IMR-90 (cell line): ENCODE data around the gene GMEB2. TPM values are rescaled to one million over a fixed set of nuclear protein-coding genes. Genes with fewer than 3 reads are reported as not detected.
A peak's percentile ranks its signal among the peaks of the same experiment; 100 is the strongest.

Experiments used
- ATAC-seq: fragments of 200-7000 bp; cut with Tn5 transposase; 2 replicates; pipeline ENCODE4 v1.9.1; 2020; ENCODE audit warnings: low read depth, mild to moderate bottlenecking, moderate library complexity
- BruUV-seq: library from RNA; stranded (reverse); fragments of 400-500 nt; replicated peaks from 2 replicates; lab custom pipeline; 2021; lab: Mats Ljungman, UMichigan
- CTCF ChIA-PET: fragments of 300-600 bp; formaldehyde crosslinking; extraction: SDS; loops from one replicate; lab custom pipeline; 2021; ENCODE audit warnings: antibody characterized with exemption; lab: Yijun Ruan, JAX
- POLR2A ChIA-PET: fragments of 300-600 bp; sonication (Branson Sonifier 250); formaldehyde crosslinking; loops from one replicate; lab custom pipeline; 2022; ENCODE audit warnings: antibody characterized with exemption; ENCODE audit not compliant: unreplicated experiment; lab: Charles Lee
- DNase-seq: peaks from one replicate; pipeline ENCODE4 v3.0.0; 2013
- H2AFZ ChIP-seq: replicated peaks from 2 replicates; pipeline ENCODE3; 2013; ENCODE audit warnings: low read length, mild to moderate bottlenecking; ENCODE audit not compliant: poor library complexity
- H2AK5ac ChIP-seq: 2 replicates; pipeline ENCODE4 v1.6.1; 2013; ENCODE audit warnings: low read depth, low read length, inconsistent platforms
- H2AK9ac ChIP-seq: replicated peaks from 2 replicates; pipeline ENCODE3; 2013; ENCODE audit warnings: mild to moderate bottlenecking, low read depth, low read length, moderate library complexity; ENCODE audit not compliant: poor library complexity
- H2BK120ac ChIP-seq: 2 replicates; pipeline ENCODE4 v1.6.1; 2013; ENCODE audit warnings: low read depth, low read length, inconsistent platforms
- H2BK15ac ChIP-seq: 3 replicates; pipeline ENCODE4 v1.6.1; 2013; ENCODE audit warnings: low read depth, low read length, inconsistent platforms
- H2BK20ac ChIP-seq: 2 replicates; pipeline ENCODE4 v1.6.1; 2013; ENCODE audit warnings: low read depth, mild to moderate bottlenecking, inconsistent platforms, low read length, moderate library complexity
- H2BK5ac ChIP-seq: 2 replicates; pipeline ENCODE4 v1.6.1; 2013; ENCODE audit warnings: mild to moderate bottlenecking, low read depth, low read length, inconsistent platforms; ENCODE audit not compliant: poor library complexity, severe bottlenecking
- H3K14ac ChIP-seq: replicated peaks from 2 replicates; pipeline ENCODE4 v1.6.1; 2013; ENCODE audit warnings: low read depth, low read length, inconsistent platforms
- H3K18ac ChIP-seq: 2 replicates; pipeline ENCODE4 v1.6.1; 2013; ENCODE audit warnings: low read depth, low read length, control low read depth
- H3K23ac ChIP-seq: 2 replicates; pipeline ENCODE4 v1.6.1; 2013; ENCODE audit warnings: low read depth, low read length, inconsistent platforms
- H3K27ac ChIP-seq: 2 replicates; pipeline ENCODE4 v1.5.1; 2013; ENCODE audit warnings: mild to moderate bottlenecking, control low read depth, low read length; ENCODE audit not compliant: insufficient read depth
- H3K27me3 ChIP-seq: 2 replicates; pipeline ENCODE4 v1.6.1; 2013; ENCODE audit warnings: low read length; ENCODE audit not compliant: control insufficient read depth, insufficient read depth
- H3K36me3 ChIP-seq: 2 replicates; pipeline ENCODE4 v1.6.1; 2013; ENCODE audit warnings: low read length, mixed read lengths; ENCODE audit not compliant: control insufficient read depth, insufficient read depth
- H3K4ac ChIP-seq: 2 replicates; pipeline ENCODE4 v1.6.1; 2013; ENCODE audit warnings: low read depth, low read length, inconsistent platforms
- H3K4me1 ChIP-seq: 2 replicates; pipeline ENCODE4 v1.6.1; 2013; ENCODE audit warnings: low read length, mixed read lengths; ENCODE audit not compliant: control insufficient read depth, insufficient read depth
- H3K4me2 ChIP-seq: 2 replicates; pipeline ENCODE4 v1.6.1; 2013; ENCODE audit warnings: low read depth, mild to moderate bottlenecking, control low read depth, low read length, moderate library complexity
- H3K4me3 ChIP-seq: 2 replicates; pipeline ENCODE4 v1.5.1; 2013; ENCODE audit warnings: low read depth, mild to moderate bottlenecking, control low read depth, low read length, moderate library complexity; ENCODE audit not compliant: insufficient read depth
- H3K56ac ChIP-seq: 2 replicates; pipeline ENCODE4 v1.6.1; 2013; ENCODE audit warnings: low read length, inconsistent platforms; ENCODE audit not compliant: insufficient read depth; ENCODE audit errors: extremely low read depth
- H3K79me1 ChIP-seq, 2 experiments: 2 replicates each; pipeline ENCODE4 v1.6.1; 2013; ENCODE audit warnings: low read length in 2 of 2, inconsistent platforms in 1 of 2, low read depth in 1 of 2
- H3K9ac ChIP-seq: 2 replicates; pipeline ENCODE4 v1.6.1; 2013; ENCODE audit warnings: low read depth, low read length, control low read depth
- H3K9me1 ChIP-seq: 2 replicates; pipeline ENCODE4 v1.6.1; 2013; ENCODE audit warnings: low read length, inconsistent platforms; ENCODE audit not compliant: insufficient read depth
- H3K9me3 ChIP-seq: 2 replicates; pipeline ENCODE4 v1.6.1; 2013; ENCODE audit warnings: low read length; ENCODE audit not compliant: control insufficient read depth, insufficient read depth
- H4K20me1 ChIP-seq: 2 replicates; pipeline ENCODE4 v1.6.1; 2013; ENCODE audit warnings: low read length, inconsistent platforms; ENCODE audit not compliant: insufficient read depth
- H4K5ac ChIP-seq: 2 replicates; pipeline ENCODE4 v1.6.1; 2013; ENCODE audit warnings: mild to moderate bottlenecking, low read depth, low read length, control low read depth
- H4K8ac ChIP-seq, 2 experiments: 2 replicates each; pipeline ENCODE4 v1.6.1; 2013; ENCODE audit warnings: low read depth in 2 of 2, low read length in 2 of 2, control low read depth in 1 of 2, inconsistent platforms in 1 of 2
- H4K91ac ChIP-seq: 2 replicates; pipeline ENCODE4 v1.6.1; 2013; ENCODE audit warnings: low read depth, low read length, inconsistent platforms; ENCODE audit not compliant: insufficient read depth
- MAFK ChIP-seq: IDR thresholded peaks from 2 replicates; pipeline ENCODE4 v1.6.1; 2012; ENCODE audit warnings: low read depth, low read length, improper control_type of control experiment
- MAZ ChIP-seq: IDR thresholded peaks from 2 replicates; pipeline ENCODE4 v1.6.1; 2012; ENCODE audit warnings: low read depth, mild to moderate bottlenecking, low read length, improper control_type of control experiment, moderate library complexity, borderline replicate concordance
- MXI1 ChIP-seq: IDR thresholded peaks from 2 replicates; pipeline ENCODE4 v1.6.1; 2012; ENCODE audit warnings: low read depth, mild to moderate bottlenecking, low read length, moderate library complexity, borderline replicate concordance
- POLR2A ChIP-seq: IDR thresholded peaks from 2 replicates; pipeline ENCODE4 v1.6.1; 2012; ENCODE audit warnings: mild to moderate bottlenecking, low read depth, low read length
- RAD21 ChIP-seq: IDR thresholded peaks from 2 replicates; pipeline ENCODE4 v1.6.1; 2012; ENCODE audit warnings: low read length, improper control_type of control experiment
- RCOR1 ChIP-seq: IDR thresholded peaks from 2 replicates; pipeline ENCODE4 v1.6.1; 2012; ENCODE audit warnings: mild to moderate bottlenecking, low read length, improper control_type of control experiment; ENCODE audit not compliant: insufficient replicate concordance
- SMC3 ChIP-seq: fragments of 150-350 bp; IDR thresholded peaks from 2 replicates; pipeline ENCODE4 v1.6.1; 2016; ENCODE audit warnings: low read depth, mild to moderate bottlenecking, antibody characterized with exemption, low read length, moderate library complexity
- WGBS, 2 experiments: methylation state at CpG; one replicate each; pipeline versions ENCODE4 v1.1.5 to v1.1.7; 2013; ENCODE audit warnings: missing lambda C conversion rate in 2 of 2; ENCODE audit not compliant: insufficient read length in 1 of 2; ENCODE audit errors: extremely low coverage in 2 of 2; 5-methylcytosine and 5-hydroxymethylcytosine counted together
- dilution Hi-C: fragments of 300-500 bp; cut with HindIII; formaldehyde crosslinking; loops from one replicate; pipeline ENCODE4 v1.14.3; 2018; ENCODE audit warnings: low sequenced_read_pairs; ENCODE audit not compliant: unreplicated experiment
- in situ Hi-C: fragments of 300-500 bp; cut with MboI; formaldehyde crosslinking; loops from 3 replicates; pipeline ENCODE4 v1.14.3; 2019; ENCODE audit warnings: low sequenced_read_pairs, inconsistent platforms, mixed read lengths
- intact Hi-C: fragments of 100-400 bp; cut with micrococcal nuclease; formaldehyde crosslinking; loops from 2 replicates; pipeline ENCODE4 v1.10.0; 2022
- polyA plus RNA-seq, 3 experiments: library from polyadenylated mRNA; depleted of rRNA; stranded (reverse); fragments of >200 nt; gene quantifications; 2 replicates each; pipeline ENCODE4 v1.2.3, GENCODE V29; 2012; ENCODE audit warnings: low replicate concordance in 1 of 3
- total RNA-seq: library from RNA; depleted of rRNA; stranded (reverse); fragments of >200 nt; gene quantifications from 2 replicates; pipeline ENCODE4 v1.2.3, GENCODE V29; 2012
- TF ChIP-seq, protein P1 (sequence below): conservative IDR thresholded peaks from 2 replicates; pipeline ENCODE4 v1.5.1; 2012; ENCODE audit warnings: mild to moderate bottlenecking, low read depth, low read length, improper control_type of control experiment

The GMEB2 gene
- total and polyA plus RNA-seq, 2 of the 4 experiments (the other 2 are of a cell fraction) = 5.0 to 10.0 TPM

DNA sequence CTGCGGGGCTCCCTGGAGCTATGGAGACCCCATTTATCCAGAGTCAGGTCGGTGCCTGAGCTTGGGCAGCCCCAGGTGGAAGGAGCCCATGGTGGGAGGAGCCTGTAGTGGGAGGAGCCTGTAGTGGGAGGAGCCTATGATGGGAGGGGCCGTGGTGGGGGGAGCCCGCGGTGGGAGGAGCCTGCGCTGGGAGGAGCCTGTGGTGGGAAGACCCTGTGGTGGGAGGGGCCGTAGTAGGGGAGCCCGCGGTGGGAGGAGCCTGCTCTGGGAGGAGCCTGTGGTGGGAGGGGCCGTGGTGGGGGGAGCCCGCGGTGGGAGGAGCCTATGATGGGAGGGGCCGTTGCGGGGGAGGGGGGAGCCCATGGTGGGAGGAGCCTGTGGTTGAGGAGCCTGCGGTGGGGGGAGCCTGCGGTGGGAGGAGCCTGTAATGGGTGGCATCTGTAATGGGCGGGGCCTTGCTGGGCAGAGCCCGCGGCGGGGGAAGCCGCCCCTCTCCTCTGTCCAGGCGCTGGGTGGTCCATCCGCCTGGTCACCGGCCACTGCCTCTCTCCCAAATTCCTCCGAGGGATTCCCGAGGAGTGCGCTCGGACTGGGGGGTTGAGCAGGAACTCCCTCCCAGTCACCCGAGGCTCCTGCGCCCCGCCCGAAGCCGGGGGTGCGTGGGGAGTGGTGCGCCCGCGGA, 73.5 kb downstream of the GMEB2 start:
- Histone ChIP-seq H4K5ac (no peak overlapping the region; the same call in 1 of the 2 replicates), H4K91ac (no peak overlapping the region), H2BK15ac (no peak overlapping the region), H3K27ac (no peak overlapping the region), H3K4me3 (peak overlapping the region; percentile 63), H2AK9ac (peak overlapping the region; percentile 58), H2BK20ac (no peak overlapping the region), H3K9ac (peak overlapping the region; percentile 5), H2AFZ (peak overlapping the region; percentile 96), H3K9me1 (no peaks in the 10 kb centered on the region), H3K14ac (peak overlapping the region; percentile 89), H3K4me1 (peaks cover 5% of the 10 kb centered on the region; the same call in 1 of the 2 replicates), H3K79me1 (no peaks in the 10 kb centered on the region), H2BK5ac (no peak overlapping the region), H4K8ac (peak overlapping the region in 1 of 2 experiments; percentile 81; a peak in 1 of 4 replicates), H3K27me3 (peaks cover 10% of the 10 kb centered on the region), H3K36me3 (no peaks in the 10 kb centered on the region), H2AK5ac (no peak overlapping the region), H3K9me3 (no peaks in the 10 kb centered on the region), H4K20me1 (no peaks in the 10 kb centered on the region; the same call in 1 of the 2 replicates), H3K4ac (peak overlapping the region; percentile 29; the same call in 1 of the 2 replicates), H2BK120ac (no peak overlapping the region), H3K18ac (no peak overlapping the region; the same call in 1 of the 2 replicates), H3K56ac (no peak overlapping the region), H3K23ac (no peak overlapping the region), H3K4me2 (peak overlapping the region; percentile 92)
- DNase-seq (peak; percentile 83), ATAC-seq (peak; percentile 90)
- intact Hi-C loops (no loop called here), dilution Hi-C loops (no loop called here), in situ Hi-C loops (no loop called here)
- CTCF ChIA-PET = no interaction called here
- 0% methylated on average over 17 of the region's 37 CpGs; no CpG with 5 or more reads in 1 of the 2 experiments for WGBS, 2 experiments
- peak; percentile 87 for TF ChIP-seq MAZ
- TF ChIP-seq RCOR1 = no peak
- TF ChIP-seq POLR2A = no peak
- no peak for TF ChIP-seq MAFK
- no peak for TF ChIP-seq RAD21
- TF ChIP-seq, protein P1, sequence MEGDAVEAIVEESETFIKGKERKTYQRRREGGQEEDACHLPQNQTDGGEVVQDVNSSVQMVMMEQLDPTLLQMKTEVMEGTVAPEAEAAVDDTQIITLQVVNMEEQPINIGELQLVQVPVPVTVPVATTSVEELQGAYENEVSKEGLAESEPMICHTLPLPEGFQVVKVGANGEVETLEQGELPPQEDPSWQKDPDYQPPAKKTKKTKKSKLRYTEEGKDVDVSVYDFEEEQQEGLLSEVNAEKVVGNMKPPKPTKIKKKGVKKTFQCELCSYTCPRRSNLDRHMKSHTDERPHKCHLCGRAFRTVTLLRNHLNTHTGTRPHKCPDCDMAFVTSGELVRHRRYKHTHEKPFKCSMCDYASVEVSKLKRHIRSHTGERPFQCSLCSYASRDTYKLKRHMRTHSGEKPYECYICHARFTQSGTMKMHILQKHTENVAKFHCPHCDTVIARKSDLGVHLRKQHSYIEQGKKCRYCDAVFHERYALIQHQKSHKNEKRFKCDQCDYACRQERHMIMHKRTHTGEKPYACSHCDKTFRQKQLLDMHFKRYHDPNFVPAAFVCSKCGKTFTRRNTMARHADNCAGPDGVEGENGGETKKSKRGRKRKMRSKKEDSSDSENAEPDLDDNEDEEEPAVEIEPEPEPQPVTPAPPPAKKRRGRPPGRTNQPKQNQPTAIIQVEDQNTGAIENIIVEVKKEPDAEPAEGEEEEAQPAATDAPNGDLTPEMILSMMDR = no peak
- TF ChIP-seq SMC3 = no peak
- TF ChIP-seq MXI1 = no peak
- no TSS peak for BruUV-seq
- POLR2A ChIA-PET = no interaction called here
